GM21529 (cell line): Measurements from ENCODE around the gene GPR55.
A peak's percentile ranks its signal among the peaks of the same experiment; 100 is the strongest.
"Not testable (repeated sequence)": the region's sequence is repeated elsewhere in the genome, so short reads cannot be mapped to it uniquely, and the experiment has no call there.

Experiments
- ATAC-seq: cut with Tn5 transposase; IDR thresholded peaks from one replicate; pipeline ENCODE4 v1.9.1; 2021; ENCODE audit not compliant: unreplicated experiment

GPR55 gene, protein sequence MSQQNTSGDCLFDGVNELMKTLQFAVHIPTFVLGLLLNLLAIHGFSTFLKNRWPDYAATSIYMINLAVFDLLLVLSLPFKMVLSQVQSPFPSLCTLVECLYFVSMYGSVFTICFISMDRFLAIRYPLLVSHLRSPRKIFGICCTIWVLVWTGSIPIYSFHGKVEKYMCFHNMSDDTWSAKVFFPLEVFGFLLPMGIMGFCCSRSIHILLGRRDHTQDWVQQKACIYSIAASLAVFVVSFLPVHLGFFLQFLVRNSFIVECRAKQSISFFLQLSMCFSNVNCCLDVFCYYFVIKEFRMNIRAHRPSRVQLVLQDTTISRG

DNA sequence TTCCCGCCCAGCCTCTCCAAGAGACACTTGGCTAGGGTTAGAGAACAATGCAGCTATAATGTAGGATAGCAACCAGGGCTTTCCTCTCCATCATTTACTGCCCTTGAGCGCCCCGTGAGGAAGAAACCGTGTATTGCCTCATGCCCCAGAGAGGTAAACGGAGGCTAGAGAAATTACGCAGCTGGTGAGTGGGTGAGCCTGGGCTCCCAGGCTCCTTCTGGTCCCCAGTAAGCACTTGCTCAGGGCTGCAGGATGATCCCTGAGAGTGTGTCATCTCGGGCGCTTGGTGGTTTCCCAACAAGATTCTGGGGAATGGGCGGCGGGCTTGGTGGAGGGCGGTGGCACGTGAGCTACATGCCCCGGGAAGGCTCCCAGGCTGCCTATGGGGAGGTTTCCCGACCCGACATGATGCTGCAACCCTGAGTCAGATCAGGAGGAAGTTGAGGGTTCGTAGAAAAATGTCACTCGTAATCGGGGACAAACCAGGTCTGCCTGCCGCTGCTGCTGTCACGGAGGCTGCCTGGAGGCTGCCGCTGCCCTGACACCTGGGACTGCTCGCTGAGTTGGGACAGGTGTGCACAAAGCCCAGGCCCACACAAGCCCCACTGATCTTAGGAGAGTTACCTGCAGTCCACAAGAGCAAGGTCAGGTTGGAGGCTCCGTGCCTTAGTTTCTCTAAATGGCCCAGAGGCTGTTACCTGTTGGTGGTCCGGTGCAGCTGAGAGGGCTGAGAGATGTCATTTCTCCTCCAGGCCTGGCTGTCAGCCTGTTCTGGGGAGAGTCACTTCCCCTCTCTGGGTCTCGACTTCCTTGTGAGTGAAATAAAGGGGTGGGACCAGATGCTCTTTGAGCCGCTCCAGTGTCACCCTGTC lies at the start of gene GPR55:
TSS of gene GPR55 (minus strand) at position 773 of the 872 bp plus-strand sequence. CDS start 14,280 bp downstream, outside the sequence.
- ATAC-seq, result peak; percentile 44

DNA sequence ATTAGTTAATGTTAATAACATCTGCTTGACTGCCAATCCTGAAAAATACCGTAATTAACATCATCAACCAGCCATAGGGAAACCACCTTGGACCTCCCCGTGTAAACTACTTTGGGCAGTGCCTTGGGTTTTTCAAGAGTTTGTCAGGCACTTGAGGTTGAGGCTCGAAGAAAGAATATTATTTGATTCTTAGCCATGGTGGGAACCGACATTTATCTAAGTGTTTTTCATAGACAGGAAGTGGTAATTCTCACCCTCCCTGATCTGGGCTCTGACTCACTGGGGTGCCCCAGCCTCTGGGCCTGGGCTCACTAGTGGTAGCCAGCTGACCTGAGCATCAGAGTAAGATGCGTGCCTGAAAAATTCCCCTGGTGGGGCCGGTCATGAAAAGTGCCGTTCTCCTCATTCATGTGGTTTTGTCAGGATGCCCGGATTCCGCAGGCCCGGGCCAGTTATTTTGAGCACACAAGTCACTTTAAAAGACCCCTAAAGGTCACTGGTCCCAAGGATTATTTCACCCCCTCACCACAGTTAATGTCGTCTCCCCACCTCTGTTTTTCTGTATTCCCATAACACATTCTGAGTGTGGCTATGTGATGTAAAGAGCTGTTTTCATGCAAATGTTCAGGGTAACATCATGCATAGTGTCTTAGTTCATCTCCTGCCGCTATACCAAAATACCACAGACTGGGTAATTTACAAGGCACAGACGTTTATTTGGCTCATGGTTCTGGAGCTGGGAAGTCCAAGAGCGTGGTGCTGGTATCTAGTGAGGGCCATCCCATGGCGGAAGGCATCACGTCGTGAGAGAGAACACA lies 49.3 kb upstream of the GPR55 start:
- ATAC-seq, result peak; percentile 74

DNA sequence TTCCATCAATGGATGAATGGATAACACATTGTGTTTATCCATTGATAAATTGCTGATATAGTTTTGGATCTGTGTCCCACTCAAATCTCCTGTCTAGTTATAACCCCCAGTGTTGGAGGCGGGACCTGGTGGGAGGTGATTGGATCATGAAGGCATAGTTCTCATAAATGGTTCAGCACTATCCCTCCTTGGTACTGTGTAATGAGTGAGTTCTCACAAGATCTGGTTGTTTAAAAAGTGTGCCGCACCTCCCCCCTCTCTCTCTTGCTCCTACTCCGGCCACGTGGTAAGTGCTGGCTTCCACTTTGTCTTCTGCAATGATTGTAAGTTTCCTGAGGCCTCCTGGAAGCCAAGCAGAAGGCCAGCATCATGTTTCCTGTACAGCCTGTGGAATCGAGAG lies 47.0 kb upstream of the GPR55 start:
- no peak for ATAC-seq

DNA sequence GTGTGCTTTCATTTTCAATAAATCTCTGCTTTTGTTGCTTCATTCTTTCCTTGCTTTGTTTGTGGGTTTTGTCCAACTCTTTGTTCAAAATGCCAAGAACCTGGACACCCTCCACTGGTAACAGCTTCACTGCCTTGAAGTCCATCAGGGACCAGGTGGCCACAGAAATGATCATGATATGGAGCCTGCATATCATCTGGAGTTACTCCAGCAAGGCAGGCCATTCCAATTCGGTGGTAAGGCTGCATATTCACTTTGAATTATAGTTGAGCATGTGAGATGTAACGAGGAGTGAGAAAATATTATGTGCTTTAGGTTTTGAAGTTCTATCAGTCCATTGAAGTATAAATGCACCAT lies 44.6 kb upstream of the GPR55 start:
- ATAC-seq, result no peak

DNA sequence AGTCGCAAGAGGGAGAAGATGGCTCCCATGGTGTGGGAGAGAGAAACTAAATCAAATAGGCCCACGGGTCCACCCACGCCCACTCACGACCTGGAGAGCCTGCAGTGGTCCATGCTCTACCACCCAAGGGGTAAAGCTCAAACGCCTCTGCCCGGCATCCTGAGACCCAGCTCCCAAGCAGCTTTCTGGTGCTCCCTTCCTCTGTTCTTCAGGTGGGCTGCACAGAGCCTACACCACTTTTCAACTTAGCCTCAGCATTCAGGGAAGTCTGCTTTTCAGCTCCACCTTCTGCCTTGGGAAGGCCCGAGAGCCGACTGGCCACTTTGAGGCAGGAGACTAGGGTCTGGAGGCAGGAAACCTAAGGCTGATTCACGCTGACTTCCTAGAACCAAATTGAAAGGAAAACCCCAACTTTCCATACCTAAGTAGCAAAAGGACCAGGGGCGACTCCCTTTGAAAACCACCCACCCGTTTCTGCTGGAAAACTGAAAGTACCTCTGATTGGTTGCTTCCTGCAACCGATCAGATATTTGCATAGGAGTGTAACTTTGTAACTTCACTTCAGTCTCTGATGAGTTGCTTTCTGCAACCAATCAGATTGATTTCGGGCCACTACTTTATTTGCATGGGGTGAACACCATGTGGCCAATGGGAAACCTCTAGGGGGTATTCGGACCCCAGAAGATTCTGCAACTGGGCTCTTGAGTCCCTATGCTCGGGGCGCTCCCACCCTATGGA lies 44.0 kb upstream of the GPR55 start:
- ATAC-seq, result peak; percentile 38

DNA sequence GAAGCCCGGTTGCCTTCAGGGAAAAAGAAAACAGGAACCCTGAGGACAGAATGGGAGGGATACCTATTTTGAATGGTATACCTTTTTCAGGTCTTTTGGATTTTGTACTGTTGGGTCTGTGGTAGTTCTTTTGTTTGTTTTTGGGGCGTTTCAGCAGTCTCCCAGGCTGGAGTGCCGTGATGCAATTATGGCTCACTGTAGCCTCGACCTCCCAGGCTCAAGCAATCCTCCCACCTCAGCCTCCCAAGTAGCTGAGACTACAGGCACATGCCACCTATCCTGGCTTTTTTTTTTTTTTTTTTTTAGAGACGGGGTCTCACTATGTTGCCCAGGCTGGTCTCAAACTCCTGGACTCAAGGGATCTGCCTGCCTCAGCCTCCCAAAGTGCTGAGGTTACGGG lies 43.3 kb upstream of the GPR55 start:
- ATAC-seq, result not testable (repeated sequence)

DNA sequence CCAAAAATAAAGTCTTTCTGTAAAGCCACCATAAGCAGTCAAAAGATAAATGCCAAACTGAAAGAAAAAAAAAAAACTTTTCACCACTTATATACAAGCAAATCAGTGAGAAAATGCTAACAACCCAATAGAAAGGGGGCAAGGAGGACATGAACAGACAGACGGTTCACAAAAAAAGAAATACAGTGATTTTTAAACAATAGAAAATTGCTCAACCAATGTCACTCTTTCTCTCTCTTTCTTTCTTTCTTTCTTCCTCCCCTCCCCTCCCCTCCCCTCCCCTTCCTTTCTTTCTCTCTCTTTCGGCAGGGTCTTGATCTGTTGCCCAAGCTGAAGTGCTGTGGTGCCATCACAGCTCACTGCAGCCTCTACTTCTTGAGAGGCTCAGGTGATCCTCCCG lies 42.1 kb upstream of the GPR55 start:
- ATAC-seq, result no peak

DNA sequence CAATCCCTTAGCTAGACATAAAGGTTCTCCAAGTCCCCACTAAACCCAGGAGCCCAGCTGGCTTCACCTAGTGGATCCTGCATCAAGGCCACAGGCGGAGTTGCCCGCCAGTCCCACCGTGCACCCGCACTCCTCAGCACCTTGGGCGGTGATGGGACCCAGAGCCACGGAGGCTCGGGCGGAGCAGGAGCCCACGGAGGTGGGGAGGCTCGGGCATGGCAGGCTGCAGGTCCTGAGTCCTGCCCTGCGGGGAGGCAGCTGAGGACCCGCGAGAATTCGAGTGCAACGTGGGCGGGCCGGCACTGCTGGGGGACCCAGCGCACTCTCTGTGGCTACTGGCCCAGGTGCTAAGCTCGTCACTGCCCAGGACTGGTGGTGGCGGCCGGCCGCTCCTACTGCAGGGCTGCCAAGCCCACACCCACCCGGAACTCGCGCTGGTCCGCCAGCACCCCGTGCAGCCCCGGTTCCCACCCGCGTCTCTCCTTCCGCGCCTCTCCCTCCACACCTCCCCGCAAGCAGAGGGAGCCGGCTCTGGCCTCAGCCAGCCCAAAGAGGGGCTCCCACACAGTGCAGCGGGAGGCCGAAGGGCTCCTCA lies 39.2 kb upstream of the GPR55 start:
- no peak for ATAC-seq

DNA sequence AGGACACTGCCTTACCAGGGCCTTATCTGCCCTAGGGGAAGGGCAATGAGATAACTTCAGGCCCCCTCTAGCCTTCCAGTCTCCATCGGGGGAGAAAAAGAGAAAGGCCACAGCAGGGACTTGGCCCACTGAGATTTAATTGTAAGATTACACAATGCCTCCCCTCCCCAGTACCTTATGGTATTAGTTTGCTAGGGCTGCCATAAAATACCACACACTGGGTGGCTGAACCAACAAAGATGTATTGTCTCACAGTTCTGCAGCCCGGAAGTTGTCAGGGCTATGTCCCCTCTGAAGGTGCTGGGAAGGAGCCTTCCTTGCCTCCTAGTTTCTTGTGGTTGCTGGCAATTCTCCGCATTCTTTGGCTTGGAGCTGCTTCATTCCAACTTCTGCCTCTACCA lies 36.0 kb upstream of the GPR55 start:
- no peak for ATAC-seq

DNA sequence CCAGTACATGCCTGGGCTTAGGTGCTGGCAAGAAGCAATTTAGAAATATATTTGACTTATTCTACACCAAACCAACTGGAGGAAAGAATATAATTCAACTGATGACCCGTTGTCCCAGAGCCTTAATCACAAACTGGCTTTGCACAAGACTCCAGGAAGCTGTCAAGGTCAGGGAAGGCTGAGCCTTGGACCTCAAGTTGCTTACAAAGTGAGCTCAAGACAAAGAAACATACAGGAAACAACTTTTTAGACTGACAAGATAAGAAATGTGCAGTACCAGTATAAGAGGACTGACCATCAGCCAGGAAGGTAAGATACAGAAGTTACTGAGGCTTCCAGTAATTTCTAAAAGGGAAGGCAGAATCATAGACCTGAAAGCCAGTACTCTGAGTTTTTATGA lies 35.0 kb upstream of the GPR55 start:
- no peak for ATAC-seq

DNA sequence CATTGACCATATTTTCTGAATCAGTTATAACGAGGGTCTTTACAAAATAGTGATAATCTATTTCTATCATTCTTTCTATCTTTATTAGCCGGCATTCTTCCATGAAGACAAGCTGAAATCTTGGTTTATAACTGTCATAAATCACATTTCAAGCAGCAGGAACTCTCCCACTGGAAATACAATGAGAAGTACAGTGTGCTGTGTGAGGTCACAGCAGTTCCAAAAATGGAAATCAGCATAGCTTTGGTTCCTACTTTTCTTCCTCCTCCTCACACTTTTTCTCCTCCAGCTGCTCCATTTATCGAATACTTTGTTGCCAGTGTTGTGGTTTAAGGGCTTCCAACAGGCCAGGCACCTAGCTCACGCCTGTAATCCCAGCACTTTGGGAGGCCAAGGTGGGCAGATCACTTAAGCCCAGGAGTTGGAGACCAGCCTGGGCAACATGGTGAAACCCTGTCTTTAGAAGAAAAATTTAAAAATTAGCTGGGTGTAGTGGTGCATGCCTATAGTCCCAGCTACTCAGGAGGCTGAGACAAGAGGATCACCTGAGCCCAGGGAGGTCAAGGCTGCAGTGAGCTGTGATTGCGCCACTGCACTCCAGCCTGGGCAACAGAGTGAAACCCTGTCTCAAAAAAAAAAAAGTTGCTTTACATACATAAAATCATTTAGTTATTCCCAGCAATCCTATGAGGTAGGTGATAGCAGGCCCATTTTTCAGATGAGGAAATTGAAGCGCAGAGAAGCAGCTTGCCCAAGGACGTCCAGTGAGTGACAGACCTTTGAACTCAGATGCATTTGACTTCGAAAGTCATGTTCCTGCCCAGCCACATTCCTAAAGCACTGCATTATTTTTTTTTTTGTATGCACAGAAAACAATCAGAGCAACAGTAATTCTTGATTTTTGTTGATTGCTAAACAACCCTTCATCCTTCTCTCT lies 34.0 kb upstream of the GPR55 start:
- ATAC-seq, result no peak

DNA sequence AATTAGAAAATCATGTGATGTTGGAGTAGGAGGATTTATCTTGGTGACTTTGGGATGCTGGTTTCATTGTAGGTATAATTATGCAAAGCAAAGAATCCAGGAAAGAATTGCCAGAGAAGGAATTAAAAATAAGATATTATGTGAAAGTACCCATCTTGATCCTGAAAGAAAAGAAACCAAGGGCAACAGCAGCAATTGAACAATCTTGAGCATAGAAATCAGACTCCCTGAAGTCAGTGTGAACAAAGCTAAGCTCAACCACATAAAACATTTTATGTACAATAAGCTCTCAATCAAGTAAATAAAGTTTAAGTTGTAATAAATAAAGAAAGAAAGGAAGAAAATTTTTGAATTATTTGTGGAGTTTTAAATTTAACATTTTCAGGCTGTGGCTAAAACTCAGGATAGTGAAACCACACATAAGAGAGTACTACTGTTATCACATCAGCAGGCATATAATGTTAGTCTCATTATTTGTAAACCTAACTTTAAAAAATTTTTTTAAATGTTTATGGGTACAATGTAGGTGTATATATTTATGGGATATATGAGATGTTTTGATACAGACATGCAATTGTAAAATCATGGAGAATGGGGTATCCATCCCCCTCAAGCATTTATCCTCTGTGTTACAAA lies 32.8 kb upstream of the GPR55 start:
- no peak for ATAC-seq

DNA sequence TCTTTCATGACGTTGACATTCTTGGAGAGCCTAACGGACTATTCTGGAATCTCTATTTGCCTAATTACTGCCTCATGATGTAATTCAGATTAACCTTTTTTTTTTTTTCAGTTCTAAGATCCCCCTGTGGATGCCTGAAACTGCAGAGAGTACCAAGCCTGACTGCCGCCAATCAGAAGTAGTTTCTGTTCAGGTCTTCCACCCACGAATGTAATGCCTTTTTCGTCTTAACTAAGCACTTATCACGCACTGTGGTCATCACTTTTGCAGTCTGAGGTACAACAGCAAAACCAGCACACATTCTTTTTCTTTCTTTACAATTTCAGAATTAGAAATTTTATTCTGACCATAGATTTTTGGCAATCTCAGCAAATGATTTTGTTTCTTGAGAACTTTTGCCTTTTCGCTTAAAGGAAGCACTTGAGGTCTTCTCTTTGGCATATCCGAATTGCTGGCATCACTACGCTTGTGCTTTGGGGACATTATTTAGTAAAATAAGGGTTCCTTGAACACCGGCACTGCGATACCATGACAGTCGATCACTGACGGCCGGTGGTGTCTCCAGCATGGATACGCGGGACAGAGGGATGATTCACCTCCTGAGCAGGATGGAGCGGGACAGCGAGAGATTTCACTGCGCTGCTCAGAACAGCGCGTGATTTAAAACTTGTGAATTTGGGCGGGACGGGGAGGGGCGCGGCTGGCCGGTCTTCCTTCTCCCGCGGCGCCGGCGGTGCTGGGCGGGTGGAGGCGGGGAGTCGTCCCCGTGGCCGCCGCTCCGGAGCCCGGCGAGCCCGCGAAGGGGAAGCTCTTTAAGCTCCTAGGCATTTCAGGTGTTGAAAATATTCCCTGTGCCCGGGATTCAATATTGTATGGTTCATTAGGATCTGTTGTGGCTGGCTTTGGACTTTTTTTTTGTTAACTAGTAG lies 32.0 kb upstream of the GPR55 start:
- ATAC-seq, result peak; percentile 70

DNA sequence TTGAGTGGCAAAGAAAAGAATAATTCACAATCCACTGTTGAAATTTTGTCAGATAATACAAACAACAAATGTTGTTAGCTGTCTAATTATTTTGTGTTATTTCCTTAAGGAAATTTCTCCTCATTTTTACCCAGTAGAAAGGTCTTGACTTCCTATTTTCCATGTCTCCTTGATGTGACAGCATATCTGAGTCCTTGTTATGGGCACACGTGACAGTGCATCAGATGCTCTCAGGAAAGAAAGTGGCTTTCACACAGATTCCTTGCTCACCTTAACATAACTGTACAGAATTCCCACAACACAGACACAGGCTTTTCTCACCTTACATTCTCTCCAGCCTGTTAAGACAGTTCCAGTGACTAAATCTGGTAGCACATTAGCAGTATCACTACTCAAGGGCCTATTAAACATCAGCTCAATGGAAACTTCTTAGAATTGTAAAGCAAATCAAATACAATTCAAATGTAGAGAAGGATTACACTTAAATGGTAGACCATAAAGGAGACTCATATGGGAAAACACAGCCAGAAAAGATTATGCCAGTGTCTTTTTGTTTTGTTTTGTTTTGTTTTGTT lies 30.2 kb upstream of the GPR55 start:
- no peak for ATAC-seq

DNA sequence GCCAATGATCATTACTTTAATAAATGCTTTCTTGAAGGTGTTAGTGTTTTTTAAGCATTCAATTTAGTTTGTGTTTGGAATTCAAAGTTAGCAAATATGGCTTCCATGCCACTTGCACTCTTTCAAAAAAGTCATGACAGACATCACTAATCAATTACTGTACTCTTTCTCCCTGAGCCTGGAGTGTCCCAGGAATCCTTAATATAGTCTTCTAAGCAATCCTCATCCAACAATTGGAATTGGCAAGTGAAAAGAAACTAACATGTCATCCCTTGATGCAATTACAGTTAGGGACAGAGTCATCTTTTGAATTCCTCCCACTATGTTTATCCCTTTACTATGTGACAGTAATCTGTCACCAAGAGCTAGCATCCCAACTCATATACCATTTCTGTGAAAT lies 29.7 kb upstream of the GPR55 start:
- ATAC-seq, result no peak

DNA sequence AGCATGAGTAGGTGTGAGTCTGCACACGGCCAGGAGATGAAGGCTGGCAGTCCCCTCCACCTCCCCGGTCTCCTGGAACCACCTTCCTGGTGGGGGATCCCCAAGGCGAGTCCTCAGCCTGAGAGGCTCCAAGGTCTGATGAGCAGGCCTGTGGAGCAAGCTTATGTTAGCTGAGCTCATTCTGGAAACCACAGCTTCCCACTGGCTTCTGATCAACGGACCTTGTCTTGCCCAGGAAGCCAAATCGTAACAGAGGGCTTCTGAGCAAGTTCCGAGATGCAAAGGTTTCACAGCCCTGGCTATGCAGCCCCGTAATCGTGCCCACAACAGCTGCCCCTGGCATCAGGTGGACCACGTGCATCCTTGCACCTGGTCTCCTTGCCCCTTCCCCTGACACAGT lies 28.8 kb upstream of the GPR55 start:
- peak; percentile 23 for ATAC-seq

DNA sequence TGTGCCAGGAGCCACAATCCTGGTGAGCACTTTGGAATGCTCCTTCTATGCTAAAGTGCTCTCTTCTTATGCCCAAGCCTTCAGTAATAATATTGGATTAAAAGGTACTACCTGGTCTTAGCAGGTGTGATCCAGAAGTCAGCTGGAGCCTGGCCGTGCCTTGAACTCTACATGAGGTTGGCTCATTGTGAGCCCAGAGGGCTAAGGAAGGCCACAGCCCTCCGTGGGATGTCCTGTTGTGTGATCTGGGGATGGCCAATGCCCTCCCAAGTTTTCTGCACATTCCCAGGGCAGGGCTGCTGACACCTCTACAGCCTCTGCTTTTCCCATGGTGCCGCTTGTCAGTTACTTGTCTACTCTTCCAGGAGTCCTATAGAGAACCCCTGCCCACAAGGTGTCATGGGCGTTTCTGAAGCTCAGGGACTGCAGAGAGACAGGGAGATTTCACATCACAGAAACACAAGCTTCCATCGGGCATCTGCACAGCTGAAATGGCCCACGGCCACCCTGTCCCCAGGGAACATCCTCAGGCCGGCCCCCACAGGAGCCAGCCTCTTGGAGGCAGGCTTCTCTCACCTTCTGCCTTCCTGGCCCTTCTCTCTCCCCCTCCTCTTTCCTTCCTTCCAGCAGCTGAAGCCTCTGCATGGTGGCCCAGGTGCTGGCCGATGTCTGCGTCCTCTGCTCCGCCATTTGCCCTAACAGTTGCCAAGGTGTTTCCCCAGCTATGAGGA lies 27.3 kb upstream of the GPR55 start:
- ATAC-seq, result no peak
